ENCODE results near the gene UBE2R2.
"Not testable (repeated sequence)": the region's sequence is repeated elsewhere in the genome, so short reads cannot be mapped to it uniquely, and the experiment has no call there.

DNA sequence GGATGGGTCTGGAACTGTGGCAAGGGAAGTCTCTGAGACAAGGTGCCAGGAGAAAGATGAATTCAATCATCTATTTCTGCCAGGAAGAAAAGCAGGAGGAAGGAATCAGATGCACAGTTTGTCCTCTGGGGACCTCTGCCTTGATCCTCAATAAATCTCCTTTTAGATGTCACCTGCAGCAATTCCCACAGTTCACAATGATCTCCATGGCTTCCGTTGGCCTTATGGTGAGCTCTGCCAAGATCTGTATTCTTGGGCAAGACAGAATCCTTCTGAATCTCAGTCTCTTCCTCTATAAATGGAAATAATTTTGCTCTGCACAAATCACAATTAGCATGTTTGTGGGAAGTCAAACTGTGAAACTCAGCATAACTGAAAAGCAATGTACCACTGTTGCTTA lies 23.5 kb upstream of the UBE2R2 start:
- TF ChIP-seq, protein P1, sequence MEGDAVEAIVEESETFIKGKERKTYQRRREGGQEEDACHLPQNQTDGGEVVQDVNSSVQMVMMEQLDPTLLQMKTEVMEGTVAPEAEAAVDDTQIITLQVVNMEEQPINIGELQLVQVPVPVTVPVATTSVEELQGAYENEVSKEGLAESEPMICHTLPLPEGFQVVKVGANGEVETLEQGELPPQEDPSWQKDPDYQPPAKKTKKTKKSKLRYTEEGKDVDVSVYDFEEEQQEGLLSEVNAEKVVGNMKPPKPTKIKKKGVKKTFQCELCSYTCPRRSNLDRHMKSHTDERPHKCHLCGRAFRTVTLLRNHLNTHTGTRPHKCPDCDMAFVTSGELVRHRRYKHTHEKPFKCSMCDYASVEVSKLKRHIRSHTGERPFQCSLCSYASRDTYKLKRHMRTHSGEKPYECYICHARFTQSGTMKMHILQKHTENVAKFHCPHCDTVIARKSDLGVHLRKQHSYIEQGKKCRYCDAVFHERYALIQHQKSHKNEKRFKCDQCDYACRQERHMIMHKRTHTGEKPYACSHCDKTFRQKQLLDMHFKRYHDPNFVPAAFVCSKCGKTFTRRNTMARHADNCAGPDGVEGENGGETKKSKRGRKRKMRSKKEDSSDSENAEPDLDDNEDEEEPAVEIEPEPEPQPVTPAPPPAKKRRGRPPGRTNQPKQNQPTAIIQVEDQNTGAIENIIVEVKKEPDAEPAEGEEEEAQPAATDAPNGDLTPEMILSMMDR (IDR thresholded peaks at IDR 0.05), result not testable (repeated sequence)
- not testable (repeated sequence) for TF ChIP-seq POLR2A (IDR thresholded peaks at IDR 0.05)

All from upper lobe of left lung (tissue), 4 donors.